CD14-positive monocyte (primary cell): Measurements from ENCODE around the gene PITPNC1. TPM values are rescaled to one million over a fixed set of nuclear protein-coding genes. Genes with fewer than 3 reads are reported as not detected.

Experiments
- DNase-seq, 3 donors: peaks; one replicate each; pipeline ENCODE4 v3.0.0-alpha.2; 2011 to 2022
- H2AFZ ChIP-seq: 2 replicates; pipeline ENCODE4 v1.6.0; 2012; ENCODE audit warnings: mild to moderate bottlenecking, low read depth, low read length, inconsistent platforms; ENCODE audit not compliant: insufficient read depth, poor library complexity, severe bottlenecking
- H3K27ac ChIP-seq, 2 donors: 1 replicate in 1 of 2; 2 replicates in 1 of 2; pipeline ENCODE4 v1.5.1; 2012 to 2013; ENCODE audit warnings: low read length in 2 of 2, control low read depth in 1 of 2, inconsistent platforms in 1 of 2, low read depth in 1 of 2, mild to moderate bottlenecking in 1 of 2
- H3K27me3 ChIP-seq, 2 donors: one replicate each; pipeline versions ENCODE4 v1.6.0 to v1.6.1; 2011 to 2013; ENCODE audit warnings: low read length in 2 of 2; ENCODE audit not compliant: control insufficient read depth in 2 of 2, insufficient read depth in 2 of 2
- H3K36me3 ChIP-seq, 2 donors: replicated peaks in 1 of 2; 1 replicate in 1 of 2; 2 replicates in 1 of 2; pipeline versions ENCODE4 v1.5.1 to v1.6.1; 2012 to 2013; ENCODE audit warnings: low read length in 2 of 2, control low read depth in 1 of 2, inconsistent platforms in 1 of 2, mild to moderate bottlenecking in 1 of 2; ENCODE audit not compliant: insufficient read depth in 2 of 2, control insufficient read depth in 1 of 2
- H3K4me1 ChIP-seq, 2 donors: 1 replicate in 1 of 2; 2 replicates in 1 of 2; pipeline versions ENCODE4 v1.5.1 to v1.6.1; 2012 to 2013; ENCODE audit warnings: low read length in 2 of 2, control low read depth in 1 of 2, inconsistent platforms in 1 of 2, mild to moderate bottlenecking in 1 of 2, moderate library complexity in 1 of 2; ENCODE audit not compliant: insufficient read depth in 2 of 2, control insufficient read depth in 1 of 2
- H3K4me2 ChIP-seq: replicated peaks from 2 replicates; pipeline ENCODE3; 2012; ENCODE audit warnings: low read length, moderate library complexity, mild to moderate bottlenecking; ENCODE audit not compliant: poor library complexity, severe bottlenecking; ENCODE audit errors: extremely low read depth
- H3K4me3 ChIP-seq, 3 experiments: fragments of 200-600 bp in 1 of 3; sonication (generic) in 1 of 3; replicated peaks in 1 of 3; 1 replicate in 2 of 3; 2 replicates in 1 of 3; pipeline ENCODE4 v1.5.1; 2011 to 2013; ENCODE audit warnings: low read length in 3 of 3, mild to moderate bottlenecking in 3 of 3, control low read depth in 2 of 3, low read depth in 2 of 3, inconsistent platforms in 1 of 3, moderate library complexity in 1 of 3
- H3K79me2 ChIP-seq: 2 replicates; pipeline ENCODE4 v1.6.0; 2012; ENCODE audit warnings: mild to moderate bottlenecking, control low read depth, inconsistent platforms, low read length, moderate library complexity; ENCODE audit not compliant: insufficient read depth
- H3K9ac ChIP-seq: 2 replicates; pipeline ENCODE4 v1.6.0; 2017; ENCODE audit warnings: low read length, mild to moderate bottlenecking; ENCODE audit not compliant: insufficient read depth, poor library complexity, severe bottlenecking
- H3K9me3 ChIP-seq, 2 donors: replicated peaks in 1 of 2; 1 replicate in 1 of 2; 2 replicates in 1 of 2; pipeline versions ENCODE4 v1.5.1 to v1.6.1; 2012 to 2013; ENCODE audit warnings: low read length in 2 of 2, control low read depth in 1 of 2; ENCODE audit not compliant: control insufficient read depth in 1 of 2, insufficient read depth in 1 of 2
- H4K20me1 ChIP-seq: 2 replicates; pipeline ENCODE4 v1.6.0; 2012; ENCODE audit warnings: mild to moderate bottlenecking, low read length, control low read depth, moderate library complexity; ENCODE audit not compliant: insufficient read depth
- H3K27ac Mint-ChIP-seq, 7 donors: one replicate each; pipeline ENCODE4 v1.8.0; 2020; ENCODE audit warnings: mild to moderate bottlenecking in 7 of 7, mixed read lengths in 7 of 7, moderate library complexity in 6 of 7, inconsistent platforms in 2 of 7
- H3K27me3 Mint-ChIP-seq, 3 donors: one replicate each; pipeline ENCODE4 v1.8.0; 2021 to 2022; ENCODE audit warnings: low read depth in 3 of 3, mild to moderate bottlenecking in 3 of 3, mixed read lengths in 3 of 3, moderate library complexity in 3 of 3, inconsistent platforms in 1 of 3
- H3K36me3 Mint-ChIP-seq, 2 donors: one replicate each; pipeline ENCODE4 v1.8.0; 2020; ENCODE audit warnings: mixed read lengths in 2 of 2, inconsistent platforms in 1 of 2, mild to moderate bottlenecking in 1 of 2
- H3K4me1 Mint-ChIP-seq: one replicate; pipeline ENCODE4 v1.8.0; 2020; ENCODE audit warnings: mild to moderate bottlenecking, mixed read lengths
- H3K4me3 Mint-ChIP-seq, 2 donors: one replicate each; pipeline ENCODE4 v1.8.0; 2020; ENCODE audit warnings: mild to moderate bottlenecking in 2 of 2, mixed read lengths in 2 of 2, moderate library complexity in 1 of 2
- H3K9me3 Mint-ChIP-seq, 7 donors: one replicate each; pipeline ENCODE4 v1.8.0; 2020 to 2022; ENCODE audit warnings: mixed read lengths in 7 of 7, mild to moderate bottlenecking in 6 of 7, moderate library complexity in 6 of 7, inconsistent platforms in 2 of 7
- CTCF ChIP-seq: fragments of 200-600 bp; IDR thresholded peaks from one replicate; pipeline ENCODE4 v1.8.0; 2022; ENCODE audit warnings: antibody characterized with exemption, mild to moderate bottlenecking
- WGBS: methylation state at CpG from one replicate; pipeline ENCODE4 v1.1.5; 2013; ENCODE audit warnings: missing lambda C conversion rate; ENCODE audit not compliant: insufficient coverage; 5-methylcytosine and 5-hydroxymethylcytosine counted together
- intact Hi-C, 2 donors: fragments of 100-400 bp; cut with micrococcal nuclease; formaldehyde crosslinking; loops; one replicate each; pipeline versions ENCODE4 v1.15.0 to v1.15.1; 2023
- polyA plus RNA-seq, 3 donors: library from polyadenylated mRNA; depleted of rRNA in 1 of 3; unstranded in 2 of 3; stranded (reverse) in 1 of 3; fragments of 300-500 nt in 2 of 3; fragments of >200 nt in 1 of 3; fragmentation: Illumina TruSeq in 2 of 3; gene quantifications; 1 replicate in 2 of 3; 2 replicates in 1 of 3; pipeline ENCODE4 v1.2.3, GENCODE V29; 2012 to 2021

Gene PITPNC1
- polyA plus RNA-seq, 3 donors, result 18.5 to 31.0 (median 21.7) TPM

DNA sequence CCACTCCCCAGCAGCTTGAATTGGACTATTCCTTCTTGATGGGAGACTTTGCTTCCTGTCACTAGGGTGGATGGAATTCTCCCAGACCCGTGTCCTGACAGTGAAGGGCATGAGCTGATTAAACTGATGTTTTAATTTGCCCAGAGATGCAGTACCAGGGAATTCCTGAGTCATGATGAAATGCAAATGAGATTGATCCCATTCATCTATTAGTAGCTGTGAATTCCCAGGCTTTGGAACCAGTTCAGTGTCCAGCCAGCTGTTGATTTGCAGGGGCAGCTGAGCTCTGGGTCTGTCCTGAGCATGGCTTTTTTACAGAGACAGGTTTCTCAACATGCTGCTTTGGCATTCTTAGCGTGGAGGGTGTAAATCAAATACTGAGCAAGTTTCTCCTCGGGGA lies 157.9 kb downstream of the PITPNC1 start:
- Mint-ChIP-seq H3K4me1 (no peaks in the 10 kb centered on the region), H3K4me3 (no peak overlapping the region), H3K9me3 (no peaks in the 10 kb centered on the region), H3K27me3 (peaks cover 0 to 4% (median 0%) of the 10 kb centered on the region in 3 donors), H3K36me3 (peaks cover 31 to 43% of the 10 kb centered on the region in 2 donors), H3K27ac (no peak overlapping the region)
- Histone ChIP-seq H3K4me3 (no peak overlapping the region), H3K27ac (no peak overlapping the region), H3K4me2 (no peak overlapping the region), H3K36me3 (peaks cover 0 to 22% of the 10 kb centered on the region in 2 donors), H3K79me2 (no peaks in the 10 kb centered on the region), H4K20me1 (peaks cover 14% of the 10 kb centered on the region), H3K9me3 (no peaks in the 10 kb centered on the region), H2AFZ (no peak overlapping the region), H3K27me3 (no peaks in the 10 kb centered on the region), H3K4me1 (no peaks in the 10 kb centered on the region), H3K9ac (no peak overlapping the region)
- TF ChIP-seq CTCF, result no peak
- intact Hi-C loops, result no loop called here
- WGBS, result 90% methylated on average over 2 of the region's 3 CpGs
- DNase-seq, result no peak

- H3K79me2 ChIP-seq, result no peaks in the 10 kb centered on the region
- peaks cover 3 to 9% of the 10 kb centered on the region in 2 donors for H3K36me3 Mint-ChIP-seq
- peaks cover 16% of the 10 kb centered on the region for H4K20me1 ChIP-seq
- H3K27ac ChIP-seq, result no peak overlapping the region
- no peak overlapping the region for H3K27ac Mint-ChIP-seq
- H3K4me1 ChIP-seq, result peaks cover 10 to 11% of the 10 kb centered on the region in 2 donors
- H3K4me3 ChIP-seq, result no peak overlapping the region
- H3K9me3 Mint-ChIP-seq, result no peaks in the 10 kb centered on the region
- peaks cover 0 to 1% (median 0%) of the 10 kb centered on the region in 3 donors for H3K27me3 Mint-ChIP-seq
- intact Hi-C loops, result no loop called here
- no peaks in the 10 kb centered on the region for H3K27me3 ChIP-seq
- no peak overlapping the region for H2AFZ ChIP-seq
- TF ChIP-seq CTCF, result no peak
- H3K4me3 Mint-ChIP-seq, result no peak overlapping the region
- H3K9ac ChIP-seq, result no peak overlapping the region
- H3K4me1 Mint-ChIP-seq, result peaks cover 13% of the 10 kb centered on the region
- DNase-seq, result no peak
- H3K36me3 ChIP-seq, result no peaks in the 10 kb centered on the region
- no peak overlapping the region for H3K4me2 ChIP-seq
- WGBS, result 96% methylated on average over 6 of the region's 11 CpGs
- H3K9me3 ChIP-seq, result no peaks in the 10 kb centered on the region
Measured at GRCh38 chr17:67542219-67543114, 165.4 kb downstream of the PITPNC1 start.
